HG03460 (cell line): ENCODE data around the gene RNF144B.

Experiments used
- ATAC-seq: cut with Tn5 transposase; IDR thresholded peaks from one replicate; pipeline ENCODE4 v1.9.1; 2021; ENCODE audit not compliant: unreplicated experiment

RNF144B gene

GRCh38 chr6:18478610-18479009 lies 91.5 kb downstream of the RNF144B start:
- no peak for ATAC-seq

GRCh38 chr6:18481870-18482269 lies 94.7 kb downstream of the RNF144B start:
- no peak for ATAC-seq

- no peak for ATAC-seq
Measured at GRCh38 chr6:18485660-18486435, 98.7 kb downstream of the RNF144B start.

- ATAC-seq = no peak
Measured at GRCh38 chr6:18488004-18488403, 100.9 kb downstream of the RNF144B start.

- no peak for ATAC-seq
Measured at GRCh38 chr6:18488526-18489270, 101.5 kb downstream of the RNF144B start.

- no peak for ATAC-seq
Measured at GRCh38 chr6:18489335-18489734, 102.2 kb downstream of the RNF144B start.

GRCh38 chr6:18491308-18492045 lies 104.3 kb downstream of the RNF144B start:
- no peak for ATAC-seq

GRCh38 chr6:18492972-18493371 lies 105.8 kb downstream of the RNF144B start:
- ATAC-seq = no peak

- no peak for ATAC-seq
Measured at GRCh38 chr6:18493382-18493891, 106.3 kb downstream of the RNF144B start.

GRCh38 chr6:18493925-18494324 lies 106.8 kb downstream of the RNF144B start:
- no peak for ATAC-seq

GRCh38 chr6:18495236-18495635 lies 108.1 kb downstream of the RNF144B start:
- ATAC-seq = no peak

- no peak for ATAC-seq
Measured at GRCh38 chr6:18496462-18496861, 109.3 kb downstream of the RNF144B start.

- ATAC-seq = no peak
Measured at GRCh38 chr6:18497006-18497405, 109.9 kb downstream of the RNF144B start.

- no peak for ATAC-seq
Measured at GRCh38 chr6:18498408-18498807, 111.3 kb downstream of the RNF144B start.

GRCh38 chr6:18500921-18501662 lies 113.9 kb downstream of the RNF144B start:
- ATAC-seq = no peak

- ATAC-seq = no peak
Measured at GRCh38 chr6:18501663-18502013, 114.5 kb downstream of the RNF144B start.

GRCh38 chr6:18503206-18503592 lies 116.0 kb downstream of the RNF144B start:
- ATAC-seq = no peak

- no peak for ATAC-seq
Measured at GRCh38 chr6:18503593-18504231, 116.6 kb downstream of the RNF144B start.

GRCh38 chr6:18504232-18504596 lies 117.1 kb downstream of the RNF144B start:
- no peak for ATAC-seq

GRCh38 chr6:18506382-18507017 lies 119.3 kb downstream of the RNF144B start:
- no peak for ATAC-seq
